Activated CD4-positive, alpha-beta memory T cell treated with anti-CD3 and anti-CD28 coated beads, Interleukin-2, amount 10 ng/mL, durations not matched to agents 7 days and 5 days (primary cell): ENCODE results near the gene TTC21A. TPM values are rescaled to one million over a fixed set of nuclear protein-coding genes. Genes with fewer than 3 reads are reported as not detected.

Source experiments
- total RNA-seq, 2 experiments: library from RNA; stranded (reverse); gene quantifications; one replicate each; pipeline ENCODE4 v1.2.3, GENCODE V29; 2021

Gene TTC21A
- total RNA-seq, 2 experiments from 2014 or later = 11.2 to 12.1 TPM

Other genes with a start within 250 kb of the TTC21A start
- not detected for gene SCN11A, start 55.7 kb upstream of the TTC21A start, total RNA-seq
- 10 to 100 TPM; 38.7 to 40.4 TPM for gene WDR48, start 55.7 kb upstream of the TTC21A start, total RNA-seq
- gene GORASP1, start 53 bp upstream of the TTC21A start, total RNA-seq = 10 to 100 TPM; 52.0 to 53.1 TPM
- 10 to 100 TPM; 32.5 to 33.2 TPM for gene CSRNP1, start 45.9 kb downstream of the TTC21A start, total RNA-seq
- under 1 TPM; 0.03 to 0.05 TPM for gene XIRP1, start 84.9 kb downstream of the TTC21A start, total RNA-seq
- 1 to 10 TPM; 5.5 to 6.2 TPM for gene CX3CR1, start 172.4 kb downstream of the TTC21A start, total RNA-seq
- 1 to 10 TPM; 7.6 to 7.9 TPM for gene CCR8, start 222.0 kb downstream of the TTC21A start, total RNA-seq